Ovary (tissue), 9 donors: ENCODE results near the gene TMIE. TPM values are rescaled to one million over a fixed set of nuclear protein-coding genes. Genes with fewer than 3 reads are reported as not detected.

Source experiments
- DNase-seq, 5 donors: peaks; one replicate each; pipeline ENCODE4 v3.0.0-alpha.2; 2019 to 2020
- H3K27ac ChIP-seq, 2 donors: fragments of 200-600 bp; one replicate each; pipeline versions ENCODE4 v1.5.1 to v1.8.0; 2019 to 2022
- H3K27me3 ChIP-seq: fragments of 200-600 bp; one replicate; pipeline ENCODE4 v1.8.0; 2022
- H3K36me3 ChIP-seq: fragments of 200-600 bp; sonication (generic); one replicate; pipeline ENCODE4 v1.5.1; 2019
- H3K4me1 ChIP-seq: one replicate; pipeline ENCODE4 v1.8.1; 2013; ENCODE audit warnings: mild to moderate bottlenecking, moderate library complexity; ENCODE audit not compliant: insufficient read depth
- H3K4me3 ChIP-seq: fragments of 200-600 bp; sonication (generic); one replicate; pipeline ENCODE4 v1.5.1; 2017
- H3K9me3 ChIP-seq, 2 donors: fragments of 200-600 bp in 1 of 2; sonication (generic) in 1 of 2; one replicate each; pipeline versions ENCODE4 v1.5.1 to v1.8.1; 2013 to 2019; ENCODE audit warnings: mild to moderate bottlenecking in 1 of 2, moderate library complexity in 1 of 2
- EP300 ChIP-seq: sonication (generic); formaldehyde crosslinking; IDR thresholded peaks from one replicate; pipeline ENCODE4 v1.6.1; 2017; ENCODE audit warnings: antibody characterized with exemption
- POLR2A ChIP-seq: fragments of 450-650 bp; IDR thresholded peaks from one replicate; pipeline ENCODE4 v1.6.1; 2017; ENCODE audit warnings: antibody characterized with exemption, mild to moderate bottlenecking, moderate library complexity
- WGBS, 3 donors: extraction: QIAGEN DNeasy Blood & Tissue Kit in 1 of 3; methylation state at CpG; one replicate each; pipeline versions ENCODE4 v1.1.5 to v1.1.7; 2013 to 2017; 5-methylcytosine and 5-hydroxymethylcytosine counted together
- intact Hi-C, 4 donors: fragments of 100-400 bp; cut with DNase I; formaldehyde crosslinking; loops; one replicate each; pipeline versions ENCODE4 v1.11.0 to v1.15.1; 2022 to 2023
- polyA plus RNA-seq, 2 donors: library from polyadenylated mRNA; stranded (reverse); fragments of 200-250 nt in 1 of 2; fragments of 350-450 nt in 1 of 2; fragmentation: Illumina TruSeq in 1 of 2; extraction: RNeasy Lipid Tissue Mini Kit (QIAGEN cat#74804) in 1 of 2; gene quantifications; one replicate each; pipeline ENCODE4 v1.2.3, GENCODE V29; 2013 to 2014
- total RNA-seq, 7 donors: library from RNA; depleted of rRNA in 2 of 7; stranded (reverse); fragments of >200 nt in 2 of 7; fragmentation: NEBNext Ultra II Directional in 3 of 7; extraction: Animal tissue kit (Norgen Biotek cat#: 25700) in 3 of 7; gene quantifications; one replicate each; pipeline versions ENCODE4 v1.1.0 to v1.2.4, GENCODE V29; 2016 to 2023
- TF ChIP-seq, protein P1 (sequence below), 3 donors: fragments of 450-650 bp in 2 of 3; fragments of 200-600 bp in 1 of 3; IDR thresholded peaks; one replicate each; pipeline versions ENCODE4 v1.5.1 to v1.8.0; 2016 to 2022; ENCODE audit warnings: antibody characterized with exemption in 3 of 3, mild to moderate bottlenecking in 1 of 3
- donor health status: DM: no; HTN: no; CAD: no; lungs with moderate emphysema.
- donor health status: DM: no; HTN: no; CAD: no.
- donor health status: Bipolar disorder and iron deficiency.
- donor health status: DM: yes; HTN: yes; CAD: no.
- donor health status: DM: no; HTN: no; CAD: no.
- donor health status: DM: yes; HTN: yes; CAD: no.

The TMIE gene
- total and polyA plus RNA-seq, 9 donors, result 0.40 to 2.4 (median 1.0) TPM; not detected in 1

DNA sequence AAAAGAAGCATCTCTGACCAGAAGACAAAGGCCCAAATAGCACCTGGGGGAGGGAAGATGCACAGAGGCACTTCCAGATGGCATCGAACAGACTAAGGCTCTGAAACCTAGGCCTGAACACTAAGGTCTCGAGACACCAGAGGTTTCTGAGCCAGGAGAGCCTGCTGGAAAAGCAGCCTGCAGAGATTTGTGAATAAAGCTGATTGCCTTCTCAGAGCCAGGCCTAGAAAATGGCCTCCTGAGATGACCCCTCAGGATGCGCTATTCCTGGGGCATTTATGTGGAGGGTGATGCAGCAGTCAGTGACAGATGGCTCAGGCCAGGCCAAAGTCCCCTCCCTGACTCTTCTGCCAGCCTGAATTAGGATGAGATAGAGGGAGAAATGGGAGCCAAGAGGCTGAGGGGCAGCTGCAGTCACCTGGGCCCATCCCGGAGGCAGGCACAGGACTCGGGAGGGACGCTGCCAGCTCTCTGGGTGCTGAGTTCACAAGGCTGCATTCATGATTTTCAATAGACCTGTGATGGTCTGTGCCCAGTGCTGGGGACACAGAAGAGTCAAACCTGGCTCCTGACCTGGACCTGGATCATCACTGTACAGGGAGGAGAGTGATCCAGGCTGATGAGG lies 9.6 kb downstream of the TMIE start:
- TF ChIP-seq, protein P1, sequence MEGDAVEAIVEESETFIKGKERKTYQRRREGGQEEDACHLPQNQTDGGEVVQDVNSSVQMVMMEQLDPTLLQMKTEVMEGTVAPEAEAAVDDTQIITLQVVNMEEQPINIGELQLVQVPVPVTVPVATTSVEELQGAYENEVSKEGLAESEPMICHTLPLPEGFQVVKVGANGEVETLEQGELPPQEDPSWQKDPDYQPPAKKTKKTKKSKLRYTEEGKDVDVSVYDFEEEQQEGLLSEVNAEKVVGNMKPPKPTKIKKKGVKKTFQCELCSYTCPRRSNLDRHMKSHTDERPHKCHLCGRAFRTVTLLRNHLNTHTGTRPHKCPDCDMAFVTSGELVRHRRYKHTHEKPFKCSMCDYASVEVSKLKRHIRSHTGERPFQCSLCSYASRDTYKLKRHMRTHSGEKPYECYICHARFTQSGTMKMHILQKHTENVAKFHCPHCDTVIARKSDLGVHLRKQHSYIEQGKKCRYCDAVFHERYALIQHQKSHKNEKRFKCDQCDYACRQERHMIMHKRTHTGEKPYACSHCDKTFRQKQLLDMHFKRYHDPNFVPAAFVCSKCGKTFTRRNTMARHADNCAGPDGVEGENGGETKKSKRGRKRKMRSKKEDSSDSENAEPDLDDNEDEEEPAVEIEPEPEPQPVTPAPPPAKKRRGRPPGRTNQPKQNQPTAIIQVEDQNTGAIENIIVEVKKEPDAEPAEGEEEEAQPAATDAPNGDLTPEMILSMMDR (IDR thresholded peaks at IDR 0.05), result no peak
- TF ChIP-seq POLR2A, result no peak
- TF ChIP-seq EP300, result no peak
- Histone ChIP-seq H3K4me3 (no peak overlapping the region), H3K27ac (no peak overlapping the region), H3K27me3 (no peaks in the 10 kb centered on the region), H3K36me3 (no peaks in the 10 kb centered on the region), H3K4me1 (no peaks in the 10 kb centered on the region), H3K9me3 (no peaks in the 10 kb centered on the region)
- intact Hi-C loops, result no loop called here
- DNase-seq, result peak in 2 of 5 donors; percentile 9 to 27
- WGBS, 3 donors, result 90 to 92% (median 91%) methylated on average over 6 of the region's 6 CpGs

DNA sequence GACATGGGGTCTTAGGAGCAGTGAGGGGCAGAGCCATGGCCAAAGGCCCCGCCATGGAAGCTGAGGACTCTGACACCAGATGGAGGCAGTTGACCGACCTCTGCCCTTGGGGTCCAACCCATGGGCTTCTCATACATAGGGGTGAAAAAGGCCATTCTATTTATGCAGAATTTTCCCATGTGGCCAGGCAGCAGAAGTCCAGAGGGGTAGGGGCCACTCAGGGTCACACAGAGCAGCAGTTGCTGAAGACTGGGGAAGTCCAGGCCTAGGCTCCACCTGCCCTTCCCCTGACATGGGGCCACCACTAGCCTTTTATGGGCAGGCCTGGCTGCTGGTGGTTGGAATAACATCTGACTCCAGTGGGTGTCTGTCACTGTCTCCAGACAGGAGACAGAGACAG lies 10.1 kb downstream of the TMIE start:
- H3K36me3 ChIP-seq, result no peaks in the 10 kb centered on the region
- no peaks in the 10 kb centered on the region for H3K9me3 ChIP-seq
- intact Hi-C loops, result no loop called here
- H3K27me3 ChIP-seq, result no peaks in the 10 kb centered on the region
- no peak overlapping the region for H3K4me3 ChIP-seq
- no peaks in the 10 kb centered on the region for H3K4me1 ChIP-seq
- TF ChIP-seq, protein P1 (IDR thresholded peaks at IDR 0.05), result no peak
- no peak for TF ChIP-seq EP300
- WGBS, 3 donors, result 88 to 97% (median 97%) methylated on average over 2 of the region's 2 CpGs
- DNase-seq, result peak in 1 of 5 donors; percentile 8
- no peak overlapping the region for H3K27ac ChIP-seq

DNA sequence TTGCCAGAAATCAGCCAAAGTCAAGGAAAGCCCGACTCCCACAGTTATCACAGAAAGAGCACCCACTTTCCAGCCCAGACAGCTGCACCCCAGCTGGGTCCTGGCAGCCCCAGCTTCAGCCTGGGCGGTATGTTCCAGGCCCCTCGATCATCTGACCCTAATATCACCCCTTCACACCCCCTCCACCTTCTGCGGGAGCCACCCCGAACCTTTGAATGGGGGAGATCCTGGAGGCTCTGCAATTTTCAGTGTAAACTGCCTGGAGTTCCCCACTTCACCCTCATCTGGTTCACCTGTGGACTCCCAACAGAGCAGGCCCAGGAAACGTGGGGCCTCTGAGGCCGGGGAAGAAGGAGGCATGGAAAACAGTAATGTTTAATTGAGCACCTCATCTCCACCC lies 10.6 kb downstream of the TMIE start:
- intact Hi-C loops, result no loop called here
- Histone ChIP-seq H3K27me3 (no peaks in the 10 kb centered on the region), H3K9me3 (no peaks in the 10 kb centered on the region), H3K4me3 (no peak overlapping the region), H3K36me3 (no peaks in the 10 kb centered on the region), H3K27ac (no peak overlapping the region), H3K4me1 (no peaks in the 10 kb centered on the region)
- TF ChIP-seq POLR2A (no peak), EP300 (no peak)
- TF ChIP-seq, protein P1 (IDR thresholded peaks at IDR 0.05), result no peak
- peak in 1 of 5 donors; percentile 17 for DNase-seq
- WGBS, 3 donors, result 65 to 77% (median 77%) methylated on average over 7 of the region's 7 CpGs

DNA sequence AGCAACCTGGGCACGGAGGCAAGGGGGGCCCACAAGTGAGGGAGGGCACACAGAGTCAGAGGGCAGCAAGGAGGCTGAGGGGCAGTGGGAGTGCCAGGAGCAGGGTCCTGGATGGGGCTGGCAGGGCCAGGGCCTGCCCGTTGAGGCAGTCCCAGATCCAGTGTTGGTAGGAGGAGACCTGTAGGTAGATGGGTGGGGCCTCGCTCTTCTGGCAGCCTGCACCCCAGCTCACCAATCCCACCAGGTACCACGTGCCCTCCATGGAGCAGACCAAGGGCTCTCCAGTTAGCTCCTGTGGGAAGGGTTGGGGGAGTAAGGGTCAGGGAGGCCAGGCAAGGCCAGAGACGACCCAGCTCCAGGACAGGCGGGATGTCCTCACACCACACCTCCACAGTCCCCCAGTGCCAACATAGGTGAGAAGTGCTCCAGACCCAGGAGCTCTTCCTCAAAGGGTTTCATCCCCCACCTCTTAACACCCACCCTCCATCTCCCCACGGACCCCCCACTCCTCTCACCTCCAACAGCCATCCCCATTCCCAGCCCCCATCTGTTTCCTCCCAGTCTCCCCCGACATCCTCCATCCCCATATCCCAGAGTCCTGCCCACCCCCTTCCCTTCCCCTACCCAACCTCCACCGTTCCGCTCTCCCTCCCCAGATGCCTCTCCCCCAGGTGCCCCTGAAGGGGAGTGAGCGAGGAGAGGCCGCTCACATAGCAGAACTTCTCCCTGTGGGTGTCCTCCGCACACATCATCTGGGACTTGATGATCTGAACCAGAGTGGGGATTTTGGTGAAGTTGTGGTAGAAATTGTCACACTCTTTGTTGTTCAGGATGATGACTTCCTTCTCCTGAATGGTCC lies 11.2 kb downstream of the TMIE start:
- Histone ChIP-seq H3K27me3 (no peaks in the 10 kb centered on the region), H3K4me1 (no peaks in the 10 kb centered on the region), H3K4me3 (no peak overlapping the region), H3K36me3 (no peaks in the 10 kb centered on the region), H3K27ac (no peak overlapping the region), H3K9me3 (no peaks in the 10 kb centered on the region)
- TF ChIP-seq POLR2A (no peak), EP300 (no peak)
- TF ChIP-seq, protein P1 (IDR thresholded peaks at IDR 0.05), result no peak
- peak in 2 of 5 donors; percentile 11 to 16 for DNase-seq
- 81 to 83% (median 83%) methylated on average over 13 of the region's 13 CpGs for WGBS, 3 donors
- intact Hi-C loops, result no loop called here
